ENCODE data around the gene SMG7. TPM values are rescaled to one million over a fixed set of nuclear protein-coding genes. Genes with fewer than 3 reads are reported as not detected.
"Not testable (repeated sequence)": the region's sequence is repeated elsewhere in the genome, so short reads cannot be mapped to it uniquely, and the experiment has no call there.

The SMG7 gene
- 10 to 100 TPM; 27.1 to 45.6 (median 36.8) TPM for polyA plus RNA-seq (ENCODE audit: insufficient read length in 10 of 10)
- long read RNA-seq, donor 1, result 0 reads
- long read RNA-seq, donor 2, result 0 reads
- long read RNA-seq, donor 3, result 0 reads
- long read RNA-seq, donor 4, result 0 reads
- long read RNA-seq, donor 5, partial matches to known transcripts, result 5 of 5 reads
- long read RNA-seq, donor 5, other reads (novel, unspliced or antisense), result 0 of 5 reads
- long read RNA-seq, donor 6, result 0 reads
- long read RNA-seq, donor 7, partial matches to known transcripts, result 5 of 5 reads
- long read RNA-seq, donor 7, other reads (novel, unspliced or antisense), result 0 of 5 reads
- long read RNA-seq, donor 8, partial matches to known transcripts, result 5 of 5 reads
- long read RNA-seq, donor 8, other reads (novel, unspliced or antisense), result 0 of 5 reads
- long read RNA-seq, donor 9, result 0 reads

GRCh38 chr1:183472488-183473216 lies at the start of gene SMG7:
SMG7 (plus strand) TSS chr1:183472499; CDS start chr1:183472621, 122 bp downstream.
- DNase-seq, result peak in 1 of 3 donors; percentile 21

- no peak for DNase-seq
These were observed 48.8 kb upstream of the SMG7 start for GRCh38 chr1:183423541-183423940.

- no peak for DNase-seq
These were observed 47.6 kb upstream of the SMG7 start for GRCh38 chr1:183424691-183425090.

GRCh38 chr1:183427591-183427990 lies 44.7 kb upstream of the SMG7 start:
- DNase-seq, result not testable (repeated sequence)

- DNase-seq, result no peak
These were observed 40.3 kb upstream of the SMG7 start for GRCh38 chr1:183431840-183432547.

GRCh38 chr1:183432548-183432875 lies 39.8 kb upstream of the SMG7 start:
- no peak for DNase-seq

- no peak for DNase-seq
These were observed 38.6 kb upstream of the SMG7 start for GRCh38 chr1:183433703-183434102.

GRCh38 chr1:183435497-183435896 lies 36.8 kb upstream of the SMG7 start:
- DNase-seq, result no peak

GRCh38 chr1:183438060-183438459 lies 34.2 kb upstream of the SMG7 start:
- DNase-seq, result no peak

- peak; percentile 54 to 78 (median 78) for DNase-seq
These were observed 29.3 kb upstream of the SMG7 start for GRCh38 chr1:183443011-183443410.

- no peak for DNase-seq
These were observed 28.8 kb upstream of the SMG7 start for GRCh38 chr1:183443466-183443865.

- peak; percentile 45 to 70 (median 69) for DNase-seq
These were observed 28.1 kb upstream of the SMG7 start for GRCh38 chr1:183444243-183444642.

GRCh38 chr1:183449223-183449770 lies 23.0 kb upstream of the SMG7 start:
- no peak for DNase-seq

GRCh38 chr1:183450093-183450492 lies 22.2 kb upstream of the SMG7 start:
- peak in 1 of 3 donors; percentile 11 for DNase-seq

GRCh38 chr1:183454377-183454776 lies 17.9 kb upstream of the SMG7 start:
- DNase-seq, result no peak

GRCh38 chr1:183456826-183457225 lies 15.5 kb upstream of the SMG7 start:
- DNase-seq, result no peak

GRCh38 chr1:183457449-183457848 lies 14.8 kb upstream of the SMG7 start:
- DNase-seq, result no peak

- no peak for DNase-seq
These were observed 11.7 kb upstream of the SMG7 start for GRCh38 chr1:183460596-183460995.

- peak in 1 of 3 donors; percentile 20 for DNase-seq
These were observed 10.9 kb upstream of the SMG7 start for GRCh38 chr1:183461350-183461749.

- DNase-seq, result no peak
These were observed 8.7 kb upstream of the SMG7 start for GRCh38 chr1:183463566-183463965.

- DNase-seq, result no peak
These were observed 5.5 kb upstream of the SMG7 start for GRCh38 chr1:183466781-183467180.

- no peak for DNase-seq
These were observed 4.6 kb upstream of the SMG7 start for GRCh38 chr1:183467687-183468086.
